Measurements from ENCODE around the gene METRN.

METRN gene

GRCh38 chr16:679814-680624 lies 34.9 kb upstream of the METRN start, which contains the start of gene STUB1 (continued):
- TF ChIP-seq ZNF202 (tag by site-specific recombination; IDR thresholded peaks at IDR 0.05; ENCODE audit: borderline replicate concordance) (no peak), ZSCAN18 (tag by site-specific recombination; IDR thresholded peaks at IDR 0.05) (no peak), ZNF350 (tag by site-specific recombination; IDR thresholded peaks at IDR 0.05) (no peak), ZNF707 (tag by site-specific recombination; IDR thresholded peaks at IDR 0.05) (no peak), ZNF514 (tag by site-specific recombination; IDR thresholded peaks at IDR 0.05) (no peak), PBX3 (CRISPR knock-in tag; IDR thresholded peaks at IDR 0.05) (no peak), ZBTB49 (tag by site-specific recombination; IDR thresholded peaks at IDR 0.05; ENCODE audit: low read depth) (no peak), ZNF391 (tag by site-specific recombination; IDR thresholded peaks at IDR 0.05; ENCODE audit: borderline replicate concordance, low read depth) (peak; percentile 71; the same call in 1 of the 2 replicates), ZNF132 (tag by site-specific recombination; IDR thresholded peaks at IDR 0.05; ENCODE audit: borderline replicate concordance) (no peak), MYNN (tag by site-specific recombination; IDR thresholded peaks at IDR 0.05; ENCODE audit: borderline replicate concordance) (no peak), ZNF626 (tag by site-specific recombination; IDR thresholded peaks at IDR 0.05) (no peak), ZNF274 (IDR thresholded peaks at IDR 0.05; ENCODE audit: low read length) (no peak), ZNF274 (tag by site-specific recombination; IDR thresholded peaks at IDR 0.05; ENCODE audit: borderline replicate concordance) (no peak), ZNF600 (tag by site-specific recombination; IDR thresholded peaks at IDR 0.05) (peak; percentile 45), ZBTB21 (tag by site-specific recombination; IDR thresholded peaks at IDR 0.05) (no peak), SP2 (tag by site-specific recombination; IDR thresholded peaks at IDR 0.05) (peak; percentile 70), ZSCAN30 (tag by site-specific recombination; IDR thresholded peaks at IDR 0.05) (no peak), MZF1 (tag by site-specific recombination; IDR thresholded peaks at IDR 0.05; ENCODE audit: borderline replicate concordance) (no peak), KLF16 (tag by site-specific recombination; IDR thresholded peaks at IDR 0.05) (peak; percentile 75), ZNF121 (tag by site-specific recombination; IDR thresholded peaks at IDR 0.05) (no peak), PRDM1 (tag by site-specific recombination; IDR thresholded peaks at IDR 0.05) (no peak), ZNF560 (tag by site-specific recombination; IDR thresholded peaks at IDR 0.05; ENCODE audit: borderline replicate concordance) (no peak), ZNF114 (tag by site-specific recombination; IDR thresholded peaks at IDR 0.05) (no peak), ZNF677 (tag by site-specific recombination; IDR thresholded peaks at IDR 0.05) (no peak), ZNF266 (tag by site-specific recombination; IDR thresholded peaks at IDR 0.05; ENCODE audit: low read depth) (no peak)
- TF ChIP-seq, protein P1, sequence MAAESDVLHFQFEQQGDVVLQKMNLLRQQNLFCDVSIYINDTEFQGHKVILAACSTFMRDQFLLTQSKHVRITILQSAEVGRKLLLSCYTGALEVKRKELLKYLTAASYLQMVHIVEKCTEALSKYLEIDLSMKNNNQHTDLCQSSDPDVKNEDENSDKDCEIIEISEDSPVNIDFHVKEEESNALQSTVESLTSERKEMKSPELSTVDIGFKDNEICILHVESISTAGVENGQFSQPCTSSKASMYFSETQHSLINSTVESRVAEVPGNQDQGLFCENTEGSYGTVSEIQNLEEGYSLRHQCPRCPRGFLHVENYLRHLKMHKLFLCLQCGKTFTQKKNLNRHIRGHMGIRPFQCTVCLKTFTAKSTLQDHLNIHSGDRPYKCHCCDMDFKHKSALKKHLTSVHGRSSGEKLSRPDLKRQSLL (tag by site-specific recombination; IDR thresholded peaks at IDR 0.05): peak; percentile 67
- TF ChIP-seq, protein P2, sequence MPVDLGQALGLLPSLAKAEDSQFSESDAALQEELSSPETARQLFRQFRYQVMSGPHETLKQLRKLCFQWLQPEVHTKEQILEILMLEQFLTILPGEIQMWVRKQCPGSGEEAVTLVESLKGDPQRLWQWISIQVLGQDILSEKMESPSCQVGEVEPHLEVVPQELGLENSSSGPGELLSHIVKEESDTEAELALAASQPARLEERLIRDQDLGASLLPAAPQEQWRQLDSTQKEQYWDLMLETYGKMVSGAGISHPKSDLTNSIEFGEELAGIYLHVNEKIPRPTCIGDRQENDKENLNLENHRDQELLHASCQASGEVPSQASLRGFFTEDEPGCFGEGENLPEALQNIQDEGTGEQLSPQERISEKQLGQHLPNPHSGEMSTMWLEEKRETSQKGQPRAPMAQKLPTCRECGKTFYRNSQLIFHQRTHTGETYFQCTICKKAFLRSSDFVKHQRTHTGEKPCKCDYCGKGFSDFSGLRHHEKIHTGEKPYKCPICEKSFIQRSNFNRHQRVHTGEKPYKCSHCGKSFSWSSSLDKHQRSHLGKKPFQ (tag by site-specific recombination; IDR thresholded peaks at IDR 0.05): no peak
- TF ChIP-seq, protein P3, sequence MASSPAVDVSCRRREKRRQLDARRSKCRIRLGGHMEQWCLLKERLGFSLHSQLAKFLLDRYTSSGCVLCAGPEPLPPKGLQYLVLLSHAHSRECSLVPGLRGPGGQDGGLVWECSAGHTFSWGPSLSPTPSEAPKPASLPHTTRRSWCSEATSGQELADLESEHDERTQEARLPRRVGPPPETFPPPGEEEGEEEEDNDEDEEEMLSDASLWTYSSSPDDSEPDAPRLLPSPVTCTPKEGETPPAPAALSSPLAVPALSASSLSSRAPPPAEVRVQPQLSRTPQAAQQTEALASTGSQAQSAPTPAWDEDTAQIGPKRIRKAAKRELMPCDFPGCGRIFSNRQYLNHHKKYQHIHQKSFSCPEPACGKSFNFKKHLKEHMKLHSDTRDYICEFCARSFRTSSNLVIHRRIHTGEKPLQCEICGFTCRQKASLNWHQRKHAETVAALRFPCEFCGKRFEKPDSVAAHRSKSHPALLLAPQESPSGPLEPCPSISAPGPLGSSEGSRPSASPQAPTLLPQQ (tag by site-specific recombination; IDR thresholded peaks at IDR 0.05): peak; percentile 47
- TF ChIP-seq, protein P4, sequence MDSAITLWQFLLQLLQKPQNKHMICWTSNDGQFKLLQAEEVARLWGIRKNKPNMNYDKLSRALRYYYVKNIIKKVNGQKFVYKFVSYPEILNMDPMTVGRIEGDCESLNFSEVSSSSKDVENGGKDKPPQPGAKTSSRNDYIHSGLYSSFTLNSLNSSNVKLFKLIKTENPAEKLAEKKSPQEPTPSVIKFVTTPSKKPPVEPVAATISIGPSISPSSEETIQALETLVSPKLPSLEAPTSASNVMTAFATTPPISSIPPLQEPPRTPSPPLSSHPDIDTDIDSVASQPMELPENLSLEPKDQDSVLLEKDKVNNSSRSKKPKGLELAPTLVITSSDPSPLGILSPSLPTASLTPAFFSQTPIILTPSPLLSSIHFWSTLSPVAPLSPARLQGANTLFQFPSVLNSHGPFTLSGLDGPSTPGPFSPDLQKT (IDR thresholded peaks at IDR 0.05; ENCODE audit: borderline replicate concordance, low read depth, low read length): peak; percentile 49; the same call in 1 of the 2 replicates

Measured in HEK293 (cell line).